CD14-positive monocyte (primary cell): ENCODE data around the gene GNAS-AS1. TPM values are rescaled to one million over a fixed set of nuclear protein-coding genes. Genes with fewer than 3 reads are reported as not detected.

Experiments
- DNase-seq, 3 donors: peaks; one replicate each; pipeline ENCODE4 v3.0.0-alpha.2; 2011 to 2022
- H2AFZ ChIP-seq: 2 replicates; pipeline ENCODE4 v1.6.0; 2012; ENCODE audit warnings: mild to moderate bottlenecking, low read depth, low read length, inconsistent platforms; ENCODE audit not compliant: insufficient read depth, poor library complexity, severe bottlenecking
- H3K27ac ChIP-seq, 2 donors: 1 replicate in 1 of 2; 2 replicates in 1 of 2; pipeline ENCODE4 v1.5.1; 2012 to 2013; ENCODE audit warnings: low read length in 2 of 2, control low read depth in 1 of 2, inconsistent platforms in 1 of 2, low read depth in 1 of 2, mild to moderate bottlenecking in 1 of 2
- H3K27me3 ChIP-seq, 2 donors: one replicate each; pipeline versions ENCODE4 v1.6.0 to v1.6.1; 2011 to 2013; ENCODE audit warnings: low read length in 2 of 2; ENCODE audit not compliant: control insufficient read depth in 2 of 2, insufficient read depth in 2 of 2
- H3K36me3 ChIP-seq, 2 donors: replicated peaks in 1 of 2; 1 replicate in 1 of 2; 2 replicates in 1 of 2; pipeline versions ENCODE4 v1.5.1 to v1.6.1; 2012 to 2013; ENCODE audit warnings: low read length in 2 of 2, control low read depth in 1 of 2, inconsistent platforms in 1 of 2, mild to moderate bottlenecking in 1 of 2; ENCODE audit not compliant: insufficient read depth in 2 of 2, control insufficient read depth in 1 of 2
- H3K4me1 ChIP-seq, 2 donors: 1 replicate in 1 of 2; 2 replicates in 1 of 2; pipeline versions ENCODE4 v1.5.1 to v1.6.1; 2012 to 2013; ENCODE audit warnings: low read length in 2 of 2, control low read depth in 1 of 2, inconsistent platforms in 1 of 2, mild to moderate bottlenecking in 1 of 2, moderate library complexity in 1 of 2; ENCODE audit not compliant: insufficient read depth in 2 of 2, control insufficient read depth in 1 of 2
- H3K4me2 ChIP-seq: replicated peaks from 2 replicates; pipeline ENCODE3; 2012; ENCODE audit warnings: low read length, moderate library complexity, mild to moderate bottlenecking; ENCODE audit not compliant: poor library complexity, severe bottlenecking; ENCODE audit errors: extremely low read depth
- H3K4me3 ChIP-seq, 3 experiments: fragments of 200-600 bp in 1 of 3; sonication (generic) in 1 of 3; replicated peaks in 1 of 3; 1 replicate in 2 of 3; 2 replicates in 1 of 3; pipeline ENCODE4 v1.5.1; 2011 to 2013; ENCODE audit warnings: low read length in 3 of 3, mild to moderate bottlenecking in 3 of 3, control low read depth in 2 of 3, low read depth in 2 of 3, inconsistent platforms in 1 of 3, moderate library complexity in 1 of 3
- H3K79me2 ChIP-seq: 2 replicates; pipeline ENCODE4 v1.6.0; 2012; ENCODE audit warnings: mild to moderate bottlenecking, control low read depth, inconsistent platforms, low read length, moderate library complexity; ENCODE audit not compliant: insufficient read depth
- H3K9ac ChIP-seq: 2 replicates; pipeline ENCODE4 v1.6.0; 2017; ENCODE audit warnings: low read length, mild to moderate bottlenecking; ENCODE audit not compliant: insufficient read depth, poor library complexity, severe bottlenecking
- H3K9me3 ChIP-seq, 2 donors: replicated peaks in 1 of 2; 1 replicate in 1 of 2; 2 replicates in 1 of 2; pipeline versions ENCODE4 v1.5.1 to v1.6.1; 2012 to 2013; ENCODE audit warnings: low read length in 2 of 2, control low read depth in 1 of 2; ENCODE audit not compliant: control insufficient read depth in 1 of 2, insufficient read depth in 1 of 2
- H4K20me1 ChIP-seq: 2 replicates; pipeline ENCODE4 v1.6.0; 2012; ENCODE audit warnings: mild to moderate bottlenecking, low read length, control low read depth, moderate library complexity; ENCODE audit not compliant: insufficient read depth
- H3K27ac Mint-ChIP-seq, 7 donors: one replicate each; pipeline ENCODE4 v1.8.0; 2020; ENCODE audit warnings: mild to moderate bottlenecking in 7 of 7, mixed read lengths in 7 of 7, moderate library complexity in 6 of 7, inconsistent platforms in 2 of 7
- H3K27me3 Mint-ChIP-seq, 3 donors: one replicate each; pipeline ENCODE4 v1.8.0; 2021 to 2022; ENCODE audit warnings: low read depth in 3 of 3, mild to moderate bottlenecking in 3 of 3, mixed read lengths in 3 of 3, moderate library complexity in 3 of 3, inconsistent platforms in 1 of 3
- H3K36me3 Mint-ChIP-seq, 2 donors: one replicate each; pipeline ENCODE4 v1.8.0; 2020; ENCODE audit warnings: mixed read lengths in 2 of 2, inconsistent platforms in 1 of 2, mild to moderate bottlenecking in 1 of 2
- H3K4me1 Mint-ChIP-seq: one replicate; pipeline ENCODE4 v1.8.0; 2020; ENCODE audit warnings: mild to moderate bottlenecking, mixed read lengths
- H3K4me3 Mint-ChIP-seq, 2 donors: one replicate each; pipeline ENCODE4 v1.8.0; 2020; ENCODE audit warnings: mild to moderate bottlenecking in 2 of 2, mixed read lengths in 2 of 2, moderate library complexity in 1 of 2
- H3K9me3 Mint-ChIP-seq, 7 donors: one replicate each; pipeline ENCODE4 v1.8.0; 2020 to 2022; ENCODE audit warnings: mixed read lengths in 7 of 7, mild to moderate bottlenecking in 6 of 7, moderate library complexity in 6 of 7, inconsistent platforms in 2 of 7
- WGBS: methylation state at CpG from one replicate; pipeline ENCODE4 v1.1.5; 2013; ENCODE audit warnings: missing lambda C conversion rate; ENCODE audit not compliant: insufficient coverage; 5-methylcytosine and 5-hydroxymethylcytosine counted together
- intact Hi-C, 2 donors: fragments of 100-400 bp; cut with micrococcal nuclease; formaldehyde crosslinking; loops; one replicate each; pipeline versions ENCODE4 v1.15.0 to v1.15.1; 2023
- polyA plus RNA-seq, 3 donors: library from polyadenylated mRNA; depleted of rRNA in 1 of 3; unstranded in 2 of 3; stranded (reverse) in 1 of 3; fragments of 300-500 nt in 2 of 3; fragments of >200 nt in 1 of 3; fragmentation: Illumina TruSeq in 2 of 3; gene quantifications; 1 replicate in 2 of 3; 2 replicates in 1 of 3; pipeline ENCODE4 v1.2.3, GENCODE V29; 2012 to 2021
- small RNA-seq: library from RNA; depleted of rRNA; stranded (forward); fragments of <200 nt; gene quantifications from one replicate; pipeline ENCODE3, GENCODE V24; 2012; ENCODE audit warnings: low read depth; ENCODE audit not compliant: insufficient read length
- TF ChIP-seq, protein P1 (sequence below): fragments of 200-600 bp; IDR thresholded peaks from one replicate; pipeline ENCODE4 v1.8.0; 2022; ENCODE audit warnings: antibody characterized with exemption, mild to moderate bottlenecking

GNAS-AS1 gene
- polyA plus RNA-seq, 3 donors = not detected

- H3K36me3 ChIP-seq = no peaks in the 10 kb centered on the region
- H3K4me3 ChIP-seq = no peak overlapping the region
- no peak overlapping the region for H3K9ac ChIP-seq
- peaks cover 0 to 6% of the 10 kb centered on the region in 2 donors for H3K27me3 ChIP-seq
- Mint-ChIP-seq H3K27ac (no peak overlapping the region), H3K4me1 (no peaks in the 10 kb centered on the region), H3K27me3 (peaks cover 11 to 28% (median 21%) of the 10 kb centered on the region in 3 donors), H3K36me3 (no peaks in the 10 kb centered on the region), H3K4me3 (no peak overlapping the region), H3K9me3 (peaks cover 0 to 2% (median 2%) of the 10 kb centered on the region in 7 donors)
- no peak overlapping the region for H3K27ac ChIP-seq
- no peak for DNase-seq
- TF ChIP-seq, protein P1, sequence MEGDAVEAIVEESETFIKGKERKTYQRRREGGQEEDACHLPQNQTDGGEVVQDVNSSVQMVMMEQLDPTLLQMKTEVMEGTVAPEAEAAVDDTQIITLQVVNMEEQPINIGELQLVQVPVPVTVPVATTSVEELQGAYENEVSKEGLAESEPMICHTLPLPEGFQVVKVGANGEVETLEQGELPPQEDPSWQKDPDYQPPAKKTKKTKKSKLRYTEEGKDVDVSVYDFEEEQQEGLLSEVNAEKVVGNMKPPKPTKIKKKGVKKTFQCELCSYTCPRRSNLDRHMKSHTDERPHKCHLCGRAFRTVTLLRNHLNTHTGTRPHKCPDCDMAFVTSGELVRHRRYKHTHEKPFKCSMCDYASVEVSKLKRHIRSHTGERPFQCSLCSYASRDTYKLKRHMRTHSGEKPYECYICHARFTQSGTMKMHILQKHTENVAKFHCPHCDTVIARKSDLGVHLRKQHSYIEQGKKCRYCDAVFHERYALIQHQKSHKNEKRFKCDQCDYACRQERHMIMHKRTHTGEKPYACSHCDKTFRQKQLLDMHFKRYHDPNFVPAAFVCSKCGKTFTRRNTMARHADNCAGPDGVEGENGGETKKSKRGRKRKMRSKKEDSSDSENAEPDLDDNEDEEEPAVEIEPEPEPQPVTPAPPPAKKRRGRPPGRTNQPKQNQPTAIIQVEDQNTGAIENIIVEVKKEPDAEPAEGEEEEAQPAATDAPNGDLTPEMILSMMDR = no peak
- intact Hi-C loops = no loop called here
- no peak overlapping the region for H3K4me2 ChIP-seq
- H3K9me3 ChIP-seq = no peaks in the 10 kb centered on the region
- H2AFZ ChIP-seq = no peak overlapping the region
- WGBS = 93% methylated on average over 4 of the region's 6 CpGs
- H3K79me2 ChIP-seq = no peaks in the 10 kb centered on the region
- no peaks in the 10 kb centered on the region for H4K20me1 ChIP-seq
- H3K4me1 ChIP-seq = no peaks in the 10 kb centered on the region
Observed at GRCh38 chr20:58772786-58773185, 77.9 kb downstream of the GNAS-AS1 start.

Small RNA genes lying within 50 kb of the gene (small RNA-seq; reads per million reads assigned to genes)
- gene MIR298 = not detected
- gene RF02127 = not detected
- gene RF02128 = not detected
- not detected for gene RF02130
- gene RF02131 = not detected

Other genes with a start within 250 kb of the GNAS-AS1 start
- 100 to 1,000 TPM in 1 of 3 donors, 10 to 100 TPM in 2; 15.6 to 165 (median 27.4) TPM for gene STX16, start 199.6 kb downstream of the GNAS-AS1 start, polyA plus RNA-seq
- gene NPEPL1, start 158.1 kb downstream of the GNAS-AS1 start, polyA plus RNA-seq = 100 to 1,000 TPM in 1 of 3 donors, 10 to 100 TPM in 2; 37.6 to 109 (median 39.6) TPM
- gene GNAS, start 1.8 kb upstream of the GNAS-AS1 start, polyA plus RNA-seq = 1,000 to 10,000 TPM in 1 of 3 donors, 100 to 1,000 TPM in 2; 109 to 1,105 (median 124) TPM
- 10 to 100 TPM; 49.0 to 74.8 (median 50.1) TPM for gene NELFCD, start 130.4 kb upstream of the GNAS-AS1 start, polyA plus RNA-seq
- 100 to 1,000 TPM in 1 of 3 donors, 10 to 100 TPM in 2; 62.6 to 755 (median 86.4) TPM for gene CTSZ, start 156.4 kb upstream of the GNAS-AS1 start, polyA plus RNA-seq
- gene TUBB1, start 168.5 kb upstream of the GNAS-AS1 start, polyA plus RNA-seq = 1 to 10 TPM in 2 of 3 donors, under 1 TPM in 1; 0.09 to 3.1 (median 2.4) TPM
- 100 to 1,000 TPM in 2 of 3 donors, 10 to 100 TPM in 1; 39.0 to 105 (median 102) TPM for gene ATP5F1E, start 181.4 kb upstream of the GNAS-AS1 start, polyA plus RNA-seq
- 10 to 100 TPM; 16.9 to 21.0 (median 20.1) TPM for gene PRELID3B, start 191.9 kb upstream of the GNAS-AS1 start, polyA plus RNA-seq